NT2/D1 (cell line): ENCODE data around the gene HECW1.
A peak's percentile ranks its signal among the peaks of the same experiment; 100 is the strongest.

Experiments
- DNase-seq: peaks from one replicate; pipeline ENCODE4 v3.0.0-alpha.2; 2011; ENCODE audit warnings: low read depth, low spot score
- H3K27me3 ChIP-seq: 2 replicates; pipeline ENCODE4 v1.6.0; 2011; ENCODE audit warnings: mild to moderate bottlenecking; ENCODE audit not compliant: insufficient read length, insufficient read depth
- H3K36me3 ChIP-seq: 2 replicates; pipeline ENCODE4 v1.6.1; 2011; ENCODE audit warnings: mild to moderate bottlenecking, low read length, mixed read lengths; ENCODE audit not compliant: insufficient read depth, insufficient read length
- H3K4me1 ChIP-seq: 2 replicates; pipeline ENCODE4 v1.5.1; 2011; ENCODE audit not compliant: insufficient read depth, insufficient read length
- H3K4me3 ChIP-seq: 2 replicates; pipeline ENCODE4 v1.5.1; 2011; ENCODE audit warnings: low read depth; ENCODE audit not compliant: insufficient read length
- H3K9ac ChIP-seq: 2 replicates; pipeline ENCODE4 v1.6.0; 2011; ENCODE audit warnings: low read depth; ENCODE audit not compliant: insufficient read length
- H3K9me3 ChIP-seq: 2 replicates; pipeline ENCODE4 v1.5.1; 2011; ENCODE audit warnings: mild to moderate bottlenecking, low read length; ENCODE audit not compliant: insufficient read depth
- SUZ12 ChIP-seq: IDR thresholded peaks from 2 replicates; pipeline ENCODE4 v1.6.1; 2011; ENCODE audit not compliant: insufficient read length, insufficient read depth; ENCODE audit errors: extremely low read depth
- YY1 ChIP-seq: IDR thresholded peaks from 2 replicates; pipeline ENCODE4 v1.6.1; 2011; ENCODE audit not compliant: insufficient read length, insufficient read depth
- ZNF274 ChIP-seq: IDR thresholded peaks from 2 replicates; pipeline ENCODE4 v1.6.1; 2011; ENCODE audit warnings: mild to moderate bottlenecking, low read depth, low read length

Gene HECW1

DNA sequence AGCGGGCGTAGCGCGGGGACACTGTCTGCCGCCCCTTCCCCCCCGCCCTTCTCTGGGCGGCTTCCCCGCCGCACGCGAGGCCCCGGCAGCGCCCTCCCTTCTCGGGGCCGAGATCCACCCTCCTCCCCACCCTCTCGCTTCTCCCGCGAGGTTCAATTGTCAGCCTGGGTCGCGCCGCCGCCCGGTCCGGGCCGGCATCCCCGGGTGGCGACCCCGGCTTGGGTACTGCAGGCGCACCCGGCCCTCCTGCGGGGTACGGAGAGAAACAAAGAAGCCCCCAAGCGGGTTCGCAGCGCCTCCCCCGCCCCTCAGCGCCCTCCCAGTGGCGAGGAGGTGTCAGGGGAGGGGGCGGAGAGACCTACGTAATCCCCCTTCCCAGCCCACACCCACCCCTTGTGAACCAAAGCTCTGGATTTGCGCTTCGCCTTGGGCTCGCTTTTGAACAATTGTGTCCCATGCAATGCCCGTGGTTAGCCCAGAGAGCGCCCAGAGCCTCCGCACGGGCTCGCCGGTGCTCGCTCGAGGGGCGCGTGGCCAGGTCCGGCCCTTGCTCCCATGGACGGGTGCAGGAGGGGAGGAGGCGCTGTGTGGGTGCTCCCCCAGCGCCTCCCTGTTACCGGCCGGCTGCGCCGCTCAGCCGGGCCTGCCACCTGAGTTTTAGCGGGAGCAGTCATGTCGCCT lies 634 bp downstream of the HECW1 start:
- no peaks in the 10 kb centered on the region for H3K36me3 ChIP-seq
- peak overlapping the region; percentile 63 for H3K9ac ChIP-seq
- H3K27me3 ChIP-seq, result peaks cover 58% of the 10 kb centered on the region
- peak; percentile 71 for DNase-seq
- no peak for TF ChIP-seq YY1
- H3K4me3 ChIP-seq, result peak overlapping the region; percentile 32
- H3K4me1 ChIP-seq, result peaks cover 3% of the 10 kb centered on the region
- no peaks in the 10 kb centered on the region for H3K9me3 ChIP-seq

DNA sequence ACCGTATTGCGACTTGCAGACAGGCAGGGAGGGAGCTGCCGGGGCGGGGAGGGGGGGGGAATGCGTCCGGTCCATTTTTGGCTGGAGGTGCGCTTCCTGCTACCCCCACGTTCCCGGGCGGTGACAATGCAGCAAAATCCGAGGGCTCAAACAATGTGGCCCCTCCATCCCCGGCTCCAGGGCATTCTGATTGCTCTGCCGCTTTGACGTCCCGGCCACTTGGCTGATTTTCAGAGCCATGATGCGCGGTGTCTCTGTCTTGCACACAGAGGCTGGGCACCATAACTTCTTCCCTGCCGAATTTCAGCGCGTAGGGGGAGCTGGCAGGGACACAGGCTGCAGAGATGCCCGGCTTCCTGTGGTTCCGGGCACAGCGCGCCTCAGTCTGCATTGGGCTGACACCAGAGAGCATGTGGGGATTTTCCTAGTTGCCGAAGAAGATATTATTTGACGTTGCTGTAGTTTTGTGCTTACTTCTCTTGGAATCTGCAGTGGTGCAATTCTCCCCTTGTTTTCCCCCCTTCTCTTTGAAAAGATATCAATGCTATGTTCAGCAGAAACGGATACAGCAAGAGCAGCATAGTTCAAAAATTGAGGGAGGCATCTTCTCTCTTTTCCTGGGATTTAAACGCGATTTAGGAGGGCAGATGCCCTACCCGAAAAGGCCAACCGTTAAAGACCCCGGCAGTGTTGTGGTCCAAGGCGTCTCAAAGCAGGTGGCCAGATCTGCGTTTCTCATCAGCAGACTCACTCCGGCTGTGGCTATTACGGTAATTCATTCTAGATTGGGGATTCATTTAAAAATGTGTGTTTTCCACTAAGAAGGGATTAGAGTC lies 1.4 kb downstream of the HECW1 start:
- Histone ChIP-seq H3K4me3 (peak overlapping the region; percentile 32), H3K27me3 (peaks cover 58% of the 10 kb centered on the region), H3K36me3 (no peaks in the 10 kb centered on the region), H3K9ac (peak overlapping the region; percentile 63), H3K4me1 (peaks cover 3% of the 10 kb centered on the region), H3K9me3 (no peaks in the 10 kb centered on the region)
- no peak for DNase-seq
- TF ChIP-seq YY1 (no peak), SUZ12 (no peak), ZNF274 (no peak)

- H3K9ac ChIP-seq, result peak overlapping the region; percentile 63
- H3K36me3 ChIP-seq, result no peaks in the 10 kb centered on the region
- H3K4me1 ChIP-seq, result peaks cover 3% of the 10 kb centered on the region
- peak overlapping the region; percentile 32 for H3K4me3 ChIP-seq
- no peak for DNase-seq
- H3K27me3 ChIP-seq, result peaks cover 58% of the 10 kb centered on the region
- no peak for TF ChIP-seq YY1
- TF ChIP-seq ZNF274, result no peak
- TF ChIP-seq SUZ12, result no peak
- no peaks in the 10 kb centered on the region for H3K9me3 ChIP-seq
Observed at GRCh38 chr7:43114458-43114780, 2.0 kb downstream of the HECW1 start.

DNA sequence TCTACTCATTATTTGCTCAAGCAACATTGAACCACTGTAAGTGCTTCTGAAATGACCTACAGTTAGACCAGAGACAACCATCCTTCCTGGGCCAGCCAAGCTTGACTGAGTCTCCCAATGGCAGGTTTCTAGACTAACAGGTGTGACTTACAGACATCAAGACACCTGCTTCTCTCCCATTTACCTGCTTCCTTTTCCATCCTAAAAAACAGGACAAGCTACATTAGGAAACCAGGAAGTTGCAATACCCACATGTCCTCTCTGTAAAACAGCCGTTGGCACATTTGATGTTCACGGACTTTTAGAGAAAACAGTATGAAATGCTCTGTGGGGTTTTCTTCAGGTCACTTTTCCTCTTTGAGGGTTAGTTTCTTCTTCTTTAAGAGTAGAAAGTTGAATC lies 4.0 kb downstream of the HECW1 start:
- Histone ChIP-seq H3K4me3 (no peak overlapping the region), H3K9ac (no peak overlapping the region), H3K9me3 (no peaks in the 10 kb centered on the region), H3K4me1 (peaks cover 3% of the 10 kb centered on the region), H3K36me3 (no peaks in the 10 kb centered on the region), H3K27me3 (peaks cover 48% of the 10 kb centered on the region)
- TF ChIP-seq YY1 (no peak), ZNF274 (no peak), SUZ12 (no peak)
- DNase-seq, result no peak

DNA sequence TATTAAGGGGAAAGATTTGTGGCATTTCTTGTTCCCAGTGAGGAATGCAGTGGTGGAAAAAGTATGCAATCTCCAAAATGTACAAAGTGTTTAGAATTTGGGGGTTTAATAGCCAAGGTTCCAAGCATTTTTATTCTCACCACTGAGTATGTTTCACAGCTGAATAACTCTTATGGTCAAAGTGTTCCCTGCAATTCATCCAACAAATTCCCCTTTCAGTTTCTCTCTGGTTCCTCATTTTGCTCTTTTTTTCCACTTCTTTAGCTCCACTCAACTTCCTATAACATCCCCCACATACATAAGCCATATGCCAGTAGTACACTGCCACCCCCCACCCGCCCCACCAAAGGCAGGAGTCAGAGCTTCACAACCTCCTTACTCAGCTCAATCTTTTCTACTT lies 4.6 kb downstream of the HECW1 start:
- H3K9me3 ChIP-seq, result no peaks in the 10 kb centered on the region
- peaks cover 41% of the 10 kb centered on the region for H3K27me3 ChIP-seq
- H3K4me3 ChIP-seq, result no peak overlapping the region
- no peak overlapping the region for H3K9ac ChIP-seq
- peaks cover 3% of the 10 kb centered on the region for H3K4me1 ChIP-seq
- H3K36me3 ChIP-seq, result no peaks in the 10 kb centered on the region
- no peak for DNase-seq
- TF ChIP-seq ZNF274 (no peak), YY1 (no peak), SUZ12 (no peak)

GRCh38 chr7:43117861-43118260 lies 5.4 kb downstream of the HECW1 start:
- no peaks in the 10 kb centered on the region for H3K36me3 ChIP-seq
- DNase-seq, result no peak
- H3K4me1 ChIP-seq, result no peaks in the 10 kb centered on the region
- H3K4me3 ChIP-seq, result no peak overlapping the region
- no peak for TF ChIP-seq SUZ12
- TF ChIP-seq ZNF274, result no peak
- TF ChIP-seq YY1, result no peak
- peaks cover 34% of the 10 kb centered on the region for H3K27me3 ChIP-seq
- H3K9me3 ChIP-seq, result no peaks in the 10 kb centered on the region
- H3K9ac ChIP-seq, result no peak overlapping the region

DNA sequence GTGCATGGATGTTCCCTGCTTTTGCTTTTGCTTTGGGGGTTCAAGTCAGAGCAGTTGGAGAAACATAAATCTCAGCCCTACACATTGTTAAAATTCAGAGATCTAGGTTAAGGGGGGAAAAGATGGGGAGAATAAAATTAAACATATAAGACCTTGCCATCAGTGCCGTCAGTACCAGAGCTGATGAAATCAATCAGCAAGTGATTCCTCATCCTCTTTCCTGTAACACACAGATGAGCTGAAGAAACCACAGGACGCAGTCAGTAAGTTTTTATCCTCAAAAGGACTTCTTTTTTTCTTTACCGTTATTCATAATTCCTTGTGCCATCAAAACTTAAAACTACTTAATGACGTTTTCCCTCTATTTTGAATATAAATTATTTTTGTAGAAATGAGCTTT lies 5.9 kb downstream of the HECW1 start:
- no peak overlapping the region for H3K4me3 ChIP-seq
- H3K36me3 ChIP-seq, result no peaks in the 10 kb centered on the region
- no peaks in the 10 kb centered on the region for H3K9me3 ChIP-seq
- DNase-seq, result no peak
- H3K4me1 ChIP-seq, result no peaks in the 10 kb centered on the region
- peaks cover 29% of the 10 kb centered on the region for H3K27me3 ChIP-seq
- H3K9ac ChIP-seq, result no peak overlapping the region
- TF ChIP-seq ZNF274 (no peak), SUZ12 (no peak), YY1 (no peak)
